HG03060 (cell line): ENCODE data around the gene CCDC63.

Source experiments
- ATAC-seq: cut with Tn5 transposase; IDR thresholded peaks from one replicate; pipeline ENCODE4 v1.9.1; 2021; ENCODE audit warnings: low read depth, moderate number of reproducible peaks; ENCODE audit not compliant: unreplicated experiment

Gene CCDC63

DNA sequence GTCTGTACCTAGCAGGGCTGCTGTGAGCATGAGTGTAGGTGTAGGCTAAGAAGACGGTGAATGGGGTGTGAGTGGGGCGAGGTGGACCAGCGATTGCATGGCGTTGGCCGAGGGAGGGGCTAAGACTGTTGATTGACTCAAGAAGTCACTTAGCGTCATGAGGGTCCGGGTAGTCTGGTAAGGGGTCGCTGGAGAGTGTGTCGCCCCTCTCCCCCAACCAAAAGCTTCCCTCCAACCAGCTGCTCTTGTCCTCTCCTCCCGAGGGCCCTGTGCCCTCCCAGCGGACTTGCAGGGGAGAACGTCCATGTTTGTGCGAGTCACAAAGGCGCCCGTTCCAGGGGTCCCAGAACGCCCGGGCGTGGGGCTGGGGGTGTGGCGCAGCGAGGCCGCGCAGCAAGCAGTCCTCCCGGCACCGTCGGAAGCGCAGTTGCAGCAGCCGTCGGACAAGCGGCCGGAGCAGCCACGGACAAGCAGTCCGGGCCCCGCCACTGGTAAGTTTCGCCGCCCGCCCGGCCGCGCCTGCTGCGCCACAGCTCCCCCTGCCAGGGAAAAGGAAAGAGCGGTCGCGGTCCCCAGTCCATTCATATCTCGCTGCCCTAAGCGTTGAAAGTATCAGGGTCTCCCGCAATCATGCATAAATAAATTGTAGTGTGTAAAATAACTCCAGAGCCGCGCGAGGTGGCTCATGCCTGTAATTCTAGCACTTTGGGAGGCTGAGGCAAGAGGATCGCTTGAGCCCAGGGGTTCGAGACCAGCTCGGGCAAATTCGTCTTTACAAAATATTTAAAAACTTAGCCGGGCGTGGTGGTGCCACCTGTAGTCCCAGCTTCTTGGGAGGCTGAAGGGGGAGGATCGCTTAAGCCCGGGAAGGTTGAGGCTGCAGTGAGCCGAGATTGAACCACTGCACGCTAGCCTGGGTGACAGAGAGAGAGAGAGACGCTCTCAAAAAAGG lies at the start of gene CCDC63:
CCDC63 (plus strand) TSS at position 373 of the 952 bp plus-strand sequence. CDS start 5,968 bp downstream, outside the sequence.
- no peak for ATAC-seq

DNA sequence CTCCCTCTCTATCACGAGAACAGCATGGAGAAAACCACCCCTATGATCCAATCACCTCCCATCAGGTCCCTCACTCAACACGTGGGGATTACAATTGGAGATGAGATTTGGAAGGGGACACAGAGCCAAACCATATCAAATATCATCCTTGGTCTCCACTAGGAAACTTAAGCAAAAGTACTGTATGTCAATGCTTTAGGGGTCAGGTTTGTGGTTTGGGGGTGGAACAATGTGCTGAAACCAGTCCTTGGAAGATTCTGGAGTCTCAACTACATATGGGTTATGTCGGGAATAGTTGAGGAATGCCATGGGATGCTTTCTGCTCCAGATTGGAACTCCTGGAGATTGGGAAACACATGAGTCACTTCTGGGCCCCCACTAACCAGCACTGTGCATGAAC lies 48.3 kb upstream of the CCDC63 start:
- ATAC-seq: no peak

DNA sequence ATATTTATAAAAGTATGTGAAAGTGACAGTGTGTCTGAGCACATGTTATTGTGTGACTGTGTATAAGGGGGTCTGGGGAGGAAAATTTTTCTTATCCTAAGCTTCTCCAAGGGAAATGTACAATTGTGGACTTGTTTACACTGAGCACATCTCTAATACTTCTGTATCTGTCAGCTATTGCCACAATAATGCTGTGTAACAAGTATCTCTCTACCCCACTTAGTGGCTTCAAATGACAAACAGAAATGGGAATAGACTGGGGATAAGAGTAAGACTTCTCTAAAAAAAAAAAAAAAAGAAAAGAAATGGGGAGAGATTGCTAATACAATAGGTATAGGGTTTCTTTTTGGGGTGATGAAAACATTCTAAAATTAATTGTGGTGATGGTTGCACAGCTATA lies 44.3 kb upstream of the CCDC63 start:
- ATAC-seq: no peak

DNA sequence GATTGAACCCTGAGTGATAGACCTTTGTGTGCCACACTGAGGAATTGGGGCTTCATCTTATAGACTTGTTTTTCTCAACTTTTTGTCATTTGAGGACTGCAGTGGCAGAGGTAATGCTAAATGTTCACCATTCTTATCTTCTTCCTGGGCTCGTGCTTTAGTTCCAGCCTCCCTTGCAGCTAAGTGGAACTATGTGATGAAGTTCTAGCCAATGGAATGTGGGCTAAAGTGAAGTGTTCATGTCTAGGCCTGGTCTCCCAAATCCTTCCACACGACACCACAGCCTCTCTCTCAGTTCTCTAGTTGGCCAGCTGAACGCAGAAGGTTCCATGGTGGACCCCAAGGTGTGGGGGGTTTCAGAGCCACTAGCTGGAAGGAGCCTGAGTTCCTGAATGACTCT lies 42.4 kb upstream of the CCDC63 start:
- no peak for ATAC-seq

DNA sequence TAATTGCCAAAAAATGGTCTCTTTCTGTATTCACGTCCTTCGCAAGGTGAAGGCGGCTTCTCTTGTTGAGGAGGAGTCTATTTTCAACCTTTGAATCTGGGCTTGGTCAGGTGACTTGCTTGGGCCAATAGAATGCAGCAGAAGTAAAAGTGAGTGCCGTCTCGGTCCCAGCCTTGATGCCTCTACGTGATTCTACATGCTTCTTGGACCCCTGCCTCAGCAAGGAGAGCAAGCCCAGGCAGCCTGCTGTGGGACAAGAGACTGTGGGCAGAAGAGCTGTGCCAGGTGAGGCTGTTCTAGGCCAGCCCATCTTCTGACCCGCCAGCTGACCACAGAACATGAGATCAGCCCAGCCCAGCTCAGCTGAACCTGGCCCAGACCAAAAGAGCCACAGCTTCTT lies 39.1 kb upstream of the CCDC63 start:
- no peak for ATAC-seq

DNA sequence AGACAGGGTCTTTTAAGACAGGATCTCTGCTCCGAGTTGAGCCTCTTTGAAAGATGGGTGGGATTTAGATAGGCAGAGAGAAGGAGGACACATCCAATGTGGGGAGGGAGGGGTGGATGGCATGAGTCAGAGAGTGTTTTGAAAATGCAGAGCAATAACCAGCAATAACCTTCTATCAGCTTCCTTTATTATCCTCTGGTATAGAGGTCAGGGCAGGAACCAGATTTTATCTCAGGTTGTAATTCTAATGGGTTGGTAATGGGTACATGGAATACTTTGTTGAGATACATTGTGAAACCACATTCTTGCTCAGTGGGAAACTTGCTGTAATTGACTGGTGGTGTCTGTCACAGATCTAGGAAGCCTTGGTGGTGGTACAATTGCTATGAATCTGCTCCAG lies 37.6 kb upstream of the CCDC63 start:
- ATAC-seq: no peak

DNA sequence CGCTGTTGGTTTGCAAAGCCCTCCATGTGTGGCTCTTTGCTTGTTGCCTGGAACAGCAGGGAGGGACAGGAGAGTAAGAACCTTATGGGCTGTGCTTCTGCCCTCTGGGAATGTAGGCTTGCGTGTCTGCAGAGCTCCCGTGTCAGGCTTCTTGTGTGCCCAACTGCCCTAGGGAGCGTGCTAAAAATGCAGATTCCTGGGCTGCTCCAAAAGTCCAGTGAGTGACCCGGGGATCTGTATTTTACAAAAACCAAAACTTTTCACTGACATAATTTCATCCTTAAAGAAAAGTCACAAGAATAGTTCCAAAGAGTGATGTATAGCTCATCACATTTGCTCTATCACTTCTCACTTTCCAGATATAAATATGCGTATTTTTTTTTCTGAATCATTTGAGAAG lies 34.8 kb upstream of the CCDC63 start:
- no peak for ATAC-seq

DNA sequence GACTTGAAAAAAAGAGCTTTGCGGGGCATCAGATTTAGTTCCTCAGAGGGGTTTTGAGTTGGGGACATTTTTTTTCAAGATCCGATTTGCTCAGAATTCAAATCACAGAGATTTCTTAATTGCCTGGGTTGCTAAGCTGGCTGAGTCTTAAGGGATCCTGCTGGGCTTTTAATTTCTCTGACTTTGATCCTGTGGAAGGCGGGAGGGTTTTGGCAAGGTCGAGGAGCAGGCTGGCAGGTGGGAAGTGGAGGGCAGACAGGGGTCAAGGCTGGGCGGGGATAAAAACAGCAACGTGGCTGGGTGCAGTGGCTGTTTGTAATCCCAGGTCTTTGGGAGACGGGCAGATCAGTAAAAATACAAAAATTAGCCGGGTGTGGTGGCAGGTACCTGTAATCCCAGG lies 33.5 kb upstream of the CCDC63 start:
- ATAC-seq: no peak

DNA sequence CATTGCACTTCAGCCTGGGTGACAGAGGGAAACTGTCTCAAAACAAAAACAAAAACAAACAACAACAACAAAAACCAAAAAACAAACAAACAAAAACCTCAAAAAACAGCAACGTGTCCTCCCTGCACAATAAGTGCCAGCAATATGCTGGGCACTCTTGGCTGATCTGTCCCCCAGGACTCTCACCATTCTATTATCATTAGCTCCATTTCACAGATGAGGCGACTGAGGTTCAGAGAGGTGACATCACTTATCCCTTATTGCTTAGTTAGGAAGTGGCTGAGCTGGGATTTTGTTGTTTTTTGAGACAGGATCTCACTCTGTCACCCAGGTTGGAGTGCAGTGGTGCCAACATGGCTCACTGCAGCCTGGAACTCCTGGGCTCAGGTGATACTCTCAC lies 33.0 kb upstream of the CCDC63 start:
- ATAC-seq: no peak

DNA sequence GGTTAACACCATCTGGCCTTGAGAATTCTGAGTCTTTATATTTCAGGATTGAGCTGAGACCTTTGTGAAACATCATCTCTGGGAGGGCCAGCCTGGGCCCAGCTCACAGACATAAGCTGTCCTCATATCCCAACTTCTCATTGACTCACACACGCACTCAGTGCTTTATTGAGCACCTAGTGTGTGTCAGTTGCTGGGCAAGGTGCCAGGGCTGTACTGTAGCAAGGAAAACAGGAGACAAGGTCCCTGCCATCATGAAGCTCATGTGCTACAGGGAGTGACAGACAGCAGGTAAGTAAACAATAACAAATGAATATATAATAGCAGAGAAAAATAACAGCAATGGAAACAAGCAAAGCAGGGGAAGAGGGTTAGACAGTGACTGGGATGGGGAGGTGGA lies 30.5 kb upstream of the CCDC63 start:
- no peak for ATAC-seq

DNA sequence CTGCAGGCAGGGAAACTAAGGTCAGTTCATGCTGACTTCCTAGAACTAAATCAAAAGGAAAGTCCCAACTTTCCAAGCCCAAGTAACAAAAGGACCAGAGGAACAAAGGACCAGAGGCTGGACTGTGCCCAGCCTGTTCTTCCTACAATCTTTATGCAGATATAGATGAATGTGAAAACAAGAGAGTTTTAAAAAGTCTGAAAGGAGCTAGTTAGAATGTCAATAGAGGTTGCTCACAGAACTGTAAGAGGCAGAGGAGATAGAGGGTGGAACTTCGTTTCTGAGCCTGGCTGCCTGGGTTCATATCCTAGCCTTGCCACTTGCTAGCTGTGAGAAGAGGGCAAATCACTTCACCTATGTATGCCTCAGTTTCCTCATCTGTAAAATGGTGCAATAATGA lies 30.0 kb upstream of the CCDC63 start:
- no peak for ATAC-seq

DNA sequence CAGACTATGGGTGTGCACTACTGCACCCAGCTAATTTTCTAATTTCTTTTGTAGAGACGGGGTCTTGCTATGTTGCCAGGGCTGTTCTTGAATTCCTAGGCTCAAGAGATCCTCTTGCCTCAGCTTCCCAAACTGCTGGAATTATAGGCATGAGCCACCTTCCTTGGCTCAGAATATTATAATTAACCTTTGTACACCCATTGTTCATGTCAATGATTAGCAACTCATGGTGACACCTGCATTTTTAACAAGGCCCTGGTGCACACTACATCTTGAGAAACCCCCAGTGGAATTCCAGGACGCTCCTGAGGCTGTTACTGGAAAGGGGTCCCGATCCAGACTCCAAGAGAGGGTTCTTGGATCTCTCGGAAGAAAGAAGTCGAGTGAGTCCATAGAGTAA lies 28.3 kb upstream of the CCDC63 start:
- ATAC-seq: no peak

DNA sequence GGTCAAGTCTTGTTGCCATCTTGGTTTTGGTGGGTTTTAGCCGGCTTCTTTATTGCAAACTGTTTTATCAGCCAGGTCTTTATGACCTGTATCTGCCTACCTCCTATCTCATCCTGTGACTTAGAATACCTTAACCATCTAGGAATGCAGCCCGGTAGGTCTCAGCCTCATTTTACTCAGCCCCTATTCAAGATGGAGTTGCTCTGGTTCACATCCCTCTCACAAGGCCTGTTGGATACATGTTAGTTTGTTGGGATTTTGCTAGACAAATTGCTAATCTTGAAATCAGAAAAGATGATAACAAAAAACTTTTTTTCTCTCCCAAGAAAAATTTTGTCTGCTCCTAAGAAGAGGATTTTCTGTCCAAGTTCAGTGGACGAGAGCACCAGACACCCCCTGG lies 27.6 kb upstream of the CCDC63 start:
- no peak for ATAC-seq

DNA sequence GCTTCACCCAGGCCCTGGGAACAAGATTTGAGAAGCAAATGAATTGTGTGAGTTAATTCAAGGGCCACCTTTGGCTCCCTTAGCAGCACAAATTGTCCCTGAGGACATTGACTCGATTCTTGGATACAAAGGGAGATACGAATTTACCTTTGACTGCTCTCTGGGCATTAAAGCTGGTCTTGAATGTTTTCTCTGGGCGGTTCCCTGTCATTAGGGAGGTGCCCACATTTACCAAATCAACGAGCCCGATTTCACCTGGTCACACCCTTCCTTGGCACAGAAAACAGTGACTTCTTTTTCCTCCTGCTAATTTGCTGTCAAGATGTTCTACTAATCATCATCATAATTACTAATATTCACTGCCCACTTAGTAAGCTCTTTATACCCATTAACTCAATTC lies 27.1 kb upstream of the CCDC63 start:
- no peak for ATAC-seq

DNA sequence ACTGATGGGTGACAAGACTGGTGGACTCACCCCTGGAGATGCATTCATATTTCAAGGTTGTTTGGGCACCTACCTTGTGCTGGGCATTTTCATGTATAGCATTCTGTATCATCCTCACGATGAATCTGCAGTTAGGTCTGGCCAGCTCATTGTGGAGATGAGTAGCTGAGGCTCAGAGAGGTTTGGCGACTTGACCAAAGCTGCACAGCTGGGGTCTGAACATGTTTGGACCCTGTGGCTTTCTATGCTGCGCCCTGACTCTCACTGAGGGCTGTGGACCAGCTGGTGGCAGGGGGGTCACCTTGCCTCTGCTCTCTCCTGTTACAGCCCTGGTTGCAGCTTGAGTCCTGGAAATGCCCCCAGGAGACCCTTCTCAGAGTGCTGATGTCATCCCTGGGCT lies 24.9 kb upstream of the CCDC63 start:
- ATAC-seq: no peak

DNA sequence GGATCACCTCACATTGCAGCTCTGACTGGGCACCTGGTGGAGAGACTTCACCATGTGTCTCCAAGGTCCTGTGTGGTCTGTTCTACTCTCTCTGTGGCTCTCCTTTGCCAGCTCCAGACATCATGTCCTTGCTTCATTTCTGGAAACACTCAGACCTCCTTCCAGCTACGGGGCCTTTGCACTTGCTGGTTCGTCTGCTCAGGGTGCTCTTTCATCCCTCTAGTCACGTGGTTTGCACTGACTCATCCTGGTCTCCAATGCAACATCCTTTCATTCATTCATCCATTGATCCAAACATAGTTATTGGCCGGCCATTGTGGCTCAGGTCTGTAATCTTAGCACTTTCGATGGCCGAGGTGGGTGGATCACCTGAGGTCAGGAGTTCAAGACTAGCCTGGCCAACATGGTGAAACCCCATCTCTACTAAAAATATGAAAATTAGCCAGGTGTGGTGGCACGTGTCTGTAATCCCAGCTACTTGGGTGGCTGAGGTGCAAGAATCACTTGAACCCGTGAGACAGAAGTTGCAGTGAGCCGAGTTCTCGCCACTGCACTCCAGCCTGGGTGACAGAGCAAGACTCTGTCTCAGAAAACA lies 23.9 kb upstream of the CCDC63 start:
- ATAC-seq: no peak

DNA sequence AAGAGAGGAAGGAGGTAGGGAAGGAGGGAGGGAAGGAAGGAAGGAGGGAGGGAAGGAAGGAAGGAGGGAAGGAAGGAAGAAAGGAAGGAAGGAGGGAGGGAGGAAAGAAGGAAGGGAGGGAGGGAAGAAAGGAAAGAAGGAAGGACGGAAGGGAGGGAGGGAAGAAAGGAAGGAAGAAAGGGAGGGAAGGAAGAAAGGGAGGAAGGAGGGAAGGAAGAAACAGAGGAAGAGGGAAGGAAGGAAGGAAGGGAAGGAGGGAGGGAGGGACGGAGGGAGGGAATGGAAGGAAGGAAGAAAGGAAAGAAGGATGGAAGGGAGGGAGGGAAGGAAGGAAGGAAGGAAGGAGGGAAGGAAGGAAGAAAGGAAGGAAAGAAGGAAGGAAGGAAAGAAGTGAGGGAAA lies 22.4 kb upstream of the CCDC63 start:
- no peak for ATAC-seq

DNA sequence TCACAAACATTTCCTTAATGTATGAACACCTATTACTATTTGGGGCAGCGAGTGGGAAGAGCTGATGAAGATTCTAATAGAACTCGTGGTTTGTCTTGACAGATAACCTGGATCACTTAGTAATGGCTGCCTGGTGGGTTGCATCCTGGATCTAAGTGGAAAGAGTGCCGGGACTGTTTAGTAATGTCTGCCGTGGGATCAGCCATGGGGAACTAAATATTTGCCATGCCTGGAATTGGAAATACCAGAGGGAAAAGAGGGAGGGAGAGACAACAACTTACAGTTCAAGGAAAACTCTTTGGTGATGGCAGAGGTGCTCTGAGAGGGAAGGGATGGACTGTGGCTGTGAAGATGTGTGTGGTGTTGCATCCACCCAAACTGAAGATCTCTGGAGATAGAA lies 21.3 kb upstream of the CCDC63 start:
- ATAC-seq: no peak

DNA sequence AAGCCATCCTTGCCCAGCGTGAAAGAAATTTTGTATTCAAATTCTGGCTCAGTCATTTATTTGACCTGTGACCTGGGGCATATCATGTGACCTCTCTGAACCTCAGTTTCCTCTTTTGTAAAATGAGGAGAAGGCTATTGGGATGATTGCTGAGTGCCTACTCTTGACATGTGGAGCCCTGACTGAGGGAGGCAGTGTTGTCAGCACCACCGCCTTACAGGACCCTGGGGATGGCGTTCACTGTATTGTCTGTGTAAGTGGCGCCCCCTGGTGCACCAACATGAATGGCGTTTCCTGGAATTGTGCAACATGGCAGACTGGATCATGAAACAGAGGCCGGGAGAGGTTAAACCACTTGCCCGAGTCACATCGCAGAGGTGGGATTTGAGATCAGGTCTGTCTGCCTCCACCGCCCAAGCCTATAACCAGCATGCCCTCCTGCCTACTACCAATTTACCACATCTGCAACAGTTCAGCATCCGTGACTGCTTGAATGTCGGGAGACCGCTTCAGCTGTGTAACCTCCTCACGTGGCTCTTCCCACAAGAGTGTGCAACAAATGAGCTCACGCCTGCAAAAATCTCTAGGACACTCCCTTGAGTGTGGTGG lies 20.1 kb upstream of the CCDC63 start:
- peak; percentile 55 for ATAC-seq

DNA sequence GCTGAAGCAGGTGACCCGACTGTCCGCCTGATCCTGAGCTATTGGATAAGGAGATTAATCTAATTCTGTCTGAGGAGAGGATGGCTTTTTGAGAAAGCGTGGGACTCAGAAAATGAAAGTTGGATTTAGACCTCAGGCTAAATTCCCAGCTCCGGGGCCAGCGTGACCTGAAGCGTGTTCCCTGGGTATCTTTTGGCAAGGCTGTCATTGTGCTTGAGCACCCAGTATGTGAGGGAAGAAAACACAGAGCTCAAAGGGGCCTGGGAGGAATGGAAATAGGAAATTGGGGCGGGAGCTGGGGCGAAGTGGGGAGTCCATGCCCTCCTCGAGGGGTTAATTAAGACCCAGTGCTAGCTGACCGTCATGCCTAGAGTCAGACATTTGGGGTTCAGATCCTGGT lies 17.5 kb upstream of the CCDC63 start:
- no peak for ATAC-seq

DNA sequence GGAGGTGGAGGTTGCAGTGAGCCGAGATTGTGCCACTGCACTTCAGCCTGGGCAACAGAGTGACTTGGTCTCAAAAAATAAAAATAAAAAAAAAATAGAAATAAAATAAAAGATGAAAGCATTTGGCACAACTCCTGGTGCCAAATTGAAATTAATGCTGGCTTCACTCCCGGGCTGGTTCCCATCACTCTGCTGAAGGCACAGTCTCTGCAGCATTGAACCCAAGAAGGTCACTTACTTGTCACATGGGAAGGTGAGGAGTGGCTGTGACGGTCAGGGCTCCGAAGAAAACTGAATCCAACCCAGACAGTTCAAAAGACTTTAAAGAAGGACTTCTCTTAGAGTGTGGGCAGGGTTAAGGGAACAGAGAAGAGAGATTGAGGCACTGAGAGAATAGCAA lies 10.5 kb upstream of the CCDC63 start:
- no peak for ATAC-seq

DNA sequence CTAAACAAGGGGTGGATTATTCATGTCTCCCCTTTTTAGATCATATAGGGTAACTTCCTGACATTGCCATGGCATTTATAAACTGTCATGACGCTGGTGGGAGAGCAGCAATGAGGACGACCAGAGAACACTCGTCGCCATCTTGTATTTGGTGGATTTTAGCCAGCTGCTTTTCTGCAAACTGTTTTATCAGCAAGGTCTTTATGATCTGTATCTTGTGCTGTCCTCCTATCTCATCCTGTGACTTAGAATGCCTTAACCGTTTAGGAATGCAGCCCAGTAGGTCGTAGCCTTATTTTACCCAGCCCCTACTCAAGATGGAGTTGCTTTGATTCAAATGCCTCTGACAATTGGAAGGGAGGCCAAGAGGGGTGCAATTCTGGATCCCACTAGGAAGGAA lies 5.8 kb upstream of the CCDC63 start:
- no peak for ATAC-seq
